ENCODE data around the gene PDZD2. TPM values are rescaled to one million over a fixed set of nuclear protein-coding genes. Genes with fewer than 3 reads are reported as not detected.

Gene PDZD2
- total and polyA plus RNA-seq, 2 donors (not counting 3 experiments of a cell fraction or from before 2014, with no cell fraction given), result 0.66 to 6.9 TPM

DNA sequence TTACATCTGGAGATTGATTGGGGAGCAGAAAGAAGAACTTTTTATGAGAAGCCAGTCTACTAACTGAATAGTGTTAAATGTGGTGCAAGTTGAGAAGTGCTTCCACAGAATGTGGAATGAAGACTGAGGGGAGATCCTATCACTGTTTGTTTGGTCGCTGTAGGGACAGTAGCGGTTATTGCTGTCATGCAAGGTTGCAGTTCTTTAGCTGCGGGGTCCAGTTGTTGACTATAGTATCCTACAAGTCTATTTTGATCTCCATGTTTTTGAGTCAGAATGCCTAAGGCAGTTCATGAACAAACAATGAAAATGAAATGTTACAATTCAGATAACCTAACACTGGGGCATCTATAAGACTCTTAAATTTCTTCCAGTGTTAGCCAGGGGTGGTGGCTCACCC, 45.3 kb upstream of the PDZD2 start:
- ChIA-PET CTCF (interaction anchor here (1.3 kb wide), 1 partner anchor 483 kb away, joined by 4 read pairs; no protein-coding TSS in a partner anchor), POLR2A (no interaction called here)
- Histone ChIP-seq H3K4me3 (replicated peaks in 1 of 3; ENCODE audit: insufficient read depth in 1 of 3, low read depth in 1 of 3, low read length in 3 of 3) (no peak overlapping the region), H3K79me2 (ENCODE audit: control insufficient read depth, insufficient read depth, low read length) (no peaks in the 10 kb centered on the region), H4K20me1 (replicated peaks; ENCODE audit: control insufficient read depth, extremely low read depth, insufficient read depth, low read length) (no peaks in the 10 kb centered on the region), H3K36me3 (ENCODE audit: control insufficient read depth in 2 of 2, extremely low read depth in 1 of 2, insufficient read depth in 2 of 2, low read length in 2 of 2) (no peaks in the 10 kb centered on the region), H3K4me1 (ENCODE audit: control insufficient read depth, extremely low read depth, insufficient read depth, low read length) (no peaks in the 10 kb centered on the region), H3K27me3 (ENCODE audit: control insufficient read depth in 2 of 2, insufficient read depth in 2 of 2, low read length in 2 of 2) (no peaks in the 10 kb centered on the region), H3K9ac (replicated peaks; ENCODE audit: extremely low read depth, insufficient read depth, low read length) (no peak overlapping the region), H3K27ac (ENCODE audit: insufficient read depth, low read depth, low read length) (no peak overlapping the region), H3K9me1 (replicated peaks; ENCODE audit: control insufficient read depth, extremely low read depth, insufficient read depth, low read length) (no peaks in the 10 kb centered on the region), H3K4me2 (ENCODE audit: insufficient read depth, low read length) (no peak overlapping the region), H2AFZ (ENCODE audit: low read depth, low read length) (no peak overlapping the region), H3K9me3 (replicated peaks; ENCODE audit: control insufficient read depth, insufficient read depth, low read length) (no peaks in the 10 kb centered on the region)
- dilution Hi-C loops (cut with MboI; ENCODE audit: extremely low pct_ligation_motif_present, low sequenced_read_pairs) (no loop called here), intact Hi-C loops (cut with micrococcal nuclease) (no loop called here)
- DNase-seq (ENCODE audit: low read depth, low spot score) (no peak), FAIRE-seq (no peak)
- no peak for TF ChIP-seq POLR2AphosphoS5 (IDR thresholded peaks at IDR 0.05; ENCODE audit: insufficient read depth, low read depth, low read length)
- TF ChIP-seq CTCF (IDR thresholded peaks at IDR 0.05; ENCODE audit: extremely low read depth in 1 of 2, insufficient read depth in 1 of 2, low read depth in 1 of 2, low read length in 2 of 2), result no peak
- no peak for TF ChIP-seq MYC (IDR thresholded peaks at IDR 0.05; ENCODE audit: low read depth, low read length)
- no peak for TF ChIP-seq EZH2 (IDR thresholded peaks at IDR 0.05; ENCODE audit: borderline replicate concordance, low read depth, low read length, severe bottlenecking)
- no peak for TF ChIP-seq FOS (IDR thresholded peaks at IDR 0.05; ENCODE audit: borderline replicate concordance, insufficient read depth, low read length)
- TF ChIP-seq, protein P1, sequence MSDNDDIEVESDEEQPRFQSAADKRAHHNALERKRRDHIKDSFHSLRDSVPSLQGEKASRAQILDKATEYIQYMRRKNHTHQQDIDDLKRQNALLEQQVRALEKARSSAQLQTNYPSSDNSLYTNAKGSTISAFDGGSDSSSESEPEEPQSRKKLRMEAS (IDR thresholded peaks at IDR 0.05; ENCODE audit: insufficient read depth, insufficient read length), result no peak
- no peak for TF ChIP-seq JUN (IDR thresholded peaks at IDR 0.05; ENCODE audit: borderline replicate concordance, insufficient read depth, insufficient read length, low read depth)
- TF ChIP-seq GATA2 (IDR thresholded peaks at IDR 0.05; ENCODE audit: insufficient read depth, insufficient read length, low read depth, low read length), result no peak
- no peak for TF ChIP-seq POLR2A (IDR thresholded peaks at IDR 0.05; ENCODE audit: low read depth, low read length)
- BruUV-seq (replicated peaks), result no TSS peak

Data from endothelial cell of umbilical vein (primary cell).